Stimulated activated CD4-positive, alpha-beta T cell treated with anti-CD3 and anti-CD28 coated beads, Interleukin-12 subunit alpha, Interleukin-12 subunit beta, amount 100 ng/mL, for 48 hours (primary cell): Measurements from ENCODE around the gene TBC1D2B.
"Not testable (repeated sequence)": the region's sequence is repeated elsewhere in the genome, so short reads cannot be mapped to it uniquely, and the experiment has no call there.

Experiments
- DNase-seq, 3 donors: peaks; one replicate each; pipeline ENCODE4 v3.0.0-alpha.2; 2020; ENCODE audit warnings: low read depth in 2 of 3, low spot score in 1 of 3

TBC1D2B gene

GRCh38 chr15:78004919-78005634 lies 72.4 kb downstream of the TBC1D2B start:
- no peak for DNase-seq

GRCh38 chr15:78004222-78004727 lies 73.2 kb downstream of the TBC1D2B start:
- no peak for DNase-seq

GRCh38 chr15:78003539-78004008 lies 73.9 kb downstream of the TBC1D2B start:
- DNase-seq, result no peak

- DNase-seq, result no peak
Measured at GRCh38 chr15:78002996-78003395, 74.5 kb downstream of the TBC1D2B start.

GRCh38 chr15:78001656-78002055 lies 75.9 kb downstream of the TBC1D2B start:
- DNase-seq, result no peak

- no peak for DNase-seq
Measured at GRCh38 chr15:78000927-78001249, 76.6 kb downstream of the TBC1D2B start.

- DNase-seq, result peak; percentile 70 to 74 (median 70)
Measured at GRCh38 chr15:78000091-78000926, 77.2 kb downstream of the TBC1D2B start.

- no peak for DNase-seq
Measured at GRCh38 chr15:77999486-77999885, 78.0 kb downstream of the TBC1D2B start.

- no peak for DNase-seq
Measured at GRCh38 chr15:77998592-77998991, 78.9 kb downstream of the TBC1D2B start.

- DNase-seq, result not testable (repeated sequence)
Measured at GRCh38 chr15:77997761-77998554, 79.6 kb downstream of the TBC1D2B start.

GRCh38 chr15:77997221-77997620 lies 80.3 kb downstream of the TBC1D2B start:
- not testable (repeated sequence) for DNase-seq

- DNase-seq, result not testable (repeated sequence)
Measured at GRCh38 chr15:77996713-77997171, 80.8 kb downstream of the TBC1D2B start.

GRCh38 chr15:77996226-77996625 lies 81.3 kb downstream of the TBC1D2B start:
- DNase-seq, result not testable (repeated sequence)

- not testable (repeated sequence) for DNase-seq
Measured at GRCh38 chr15:77995537-77995918, 82.0 kb downstream of the TBC1D2B start.

GRCh38 chr15:77994893-77995536 lies 82.5 kb downstream of the TBC1D2B start:
- not testable (repeated sequence) for DNase-seq

GRCh38 chr15:77993970-77994693 lies 83.4 kb downstream of the TBC1D2B start:
- DNase-seq, result peak in 1 of 3 donors; percentile 7

GRCh38 chr15:77993374-77993911 lies 84.1 kb downstream of the TBC1D2B start:
- no peak for DNase-seq

- no peak for DNase-seq
Measured at GRCh38 chr15:77992356-77993222, 84.9 kb downstream of the TBC1D2B start.
